HCT116 (cell line): Measurements from ENCODE around the gene CHD8.
"Not testable (repeated sequence)": the region's sequence is repeated elsewhere in the genome, so short reads cannot be mapped to it uniquely, and the experiment has no call there.

Experiments used
- ATF3 ChIP-seq: IDR thresholded peaks from 2 replicates; pipeline ENCODE4 v1.6.1; 2012
- CEBPB ChIP-seq: IDR thresholded peaks from 2 replicates; pipeline ENCODE4 v1.6.1; 2012; ENCODE audit warnings: low read depth
- CTCF ChIP-seq, 3 experiments: fragments of 200-600 bp in 1 of 3; sonication (generic) in 1 of 3; IDR thresholded peaks in 2 of 3; conservative IDR thresholded peaks in 1 of 3; 2 replicates each; pipeline ENCODE4 v1.5.1; 2012 to 2017; ENCODE audit warnings: low read depth in 2 of 3, low read length in 2 of 3, antibody characterized with exemption in 1 of 3, borderline replicate concordance in 1 of 3, control low read depth in 1 of 3, mild to moderate bottlenecking in 1 of 3, mixed read lengths in 1 of 3, mixed run types in 1 of 3, moderate library complexity in 1 of 3; ENCODE audit not compliant: insufficient read depth in 1 of 3
- EZH2 ChIP-seq: fragments of 200-600 bp; sonication (generic); IDR thresholded peaks from 2 replicates; pipeline ENCODE4 v1.6.1; 2017; ENCODE audit warnings: antibody characterized with exemption, mixed run types
- EZH2phosphoT487 ChIP-seq: fragments of 200-600 bp; IDR thresholded peaks from 2 replicates; pipeline ENCODE4 v1.6.1; 2018; ENCODE audit warnings: antibody characterized with exemption, borderline replicate concordance
- POLR2A ChIP-seq: IDR thresholded peaks from 2 replicates; pipeline ENCODE4 v1.7.0; 2011; ENCODE audit warnings: borderline replicate concordance; ENCODE audit not compliant: insufficient read depth, insufficient read length; ENCODE audit errors: extremely low read depth
- REST ChIP-seq: IDR thresholded peaks from 2 replicates; pipeline ENCODE4 v1.6.1; 2012; ENCODE audit warnings: low read depth
- SIN3A ChIP-seq: IDR thresholded peaks from 2 replicates; pipeline ENCODE4 v1.6.1; 2012; ENCODE audit warnings: low read depth
- SP1 ChIP-seq: IDR thresholded peaks from 2 replicates; pipeline ENCODE4 v1.6.1; 2012; ENCODE audit warnings: low read depth
- YY1 ChIP-seq: IDR thresholded peaks from 2 replicates; pipeline ENCODE4 v1.6.1; 2011; ENCODE audit warnings: low read length, low read depth, moderate library complexity, mild to moderate bottlenecking; ENCODE audit not compliant: insufficient replicate concordance; ENCODE audit errors: extremely low read depth

- TF ChIP-seq CTCF (IDR thresholded peaks at IDR 0.05 in 2 of 3, conservative IDR thresholded peaks at IDR 0.05 in 1 of 3; ENCODE audit: borderline replicate concordance in 1 of 3, insufficient read depth in 1 of 3, low read depth in 2 of 3, low read length in 2 of 3); SP1; EZH2; CEBPB; YY1; REST; EZH2phosphoT487; SIN3A; POLR2A; ATF3: not testable (repeated sequence)
These were observed 83.1 kb downstream of the CHD8 start for GRCh38 chr14:21372814-21373213.
